Cardiac fibroblast (primary cell): ENCODE data around the gene TENT5A.
"Not testable (repeated sequence)": the region's sequence is repeated elsewhere in the genome, so short reads cannot be mapped to it uniquely, and the experiment has no call there.

Experiments
- DNase-seq, 2 donors: peaks; one replicate each; pipeline versions ENCODE4 v3.0.0 to v3.0.0-alpha.2; 2010; ENCODE audit warnings: low read depth in 2 of 2
- H3K4me3 ChIP-seq, 2 donors: replicated peaks in 1 of 2; 1 replicate in 1 of 2; 2 replicates in 1 of 2; pipeline ENCODE4 v1.5.1; 2011; ENCODE audit warnings: low read depth in 2 of 2, low read length in 2 of 2, mild to moderate bottlenecking in 2 of 2, moderate library complexity in 1 of 2
- CTCF ChIP-seq: IDR thresholded peaks from one replicate; pipeline ENCODE4 v1.5.1; 2011; ENCODE audit warnings: low read depth, mild to moderate bottlenecking, low read length, inconsistent platforms

TENT5A gene

GRCh38 chr6:81787313-81788068 lies 35.0 kb upstream of the TENT5A start:
- no peak overlapping the region for H3K4me3 ChIP-seq
- peak; percentile 55 to 56 for DNase-seq
- TF ChIP-seq CTCF: no peak

GRCh38 chr6:81786150-81786549 lies 33.7 kb upstream of the TENT5A start:
- no peak for TF ChIP-seq CTCF
- DNase-seq: no peak
- H3K4me3 ChIP-seq: no peak overlapping the region

DNA sequence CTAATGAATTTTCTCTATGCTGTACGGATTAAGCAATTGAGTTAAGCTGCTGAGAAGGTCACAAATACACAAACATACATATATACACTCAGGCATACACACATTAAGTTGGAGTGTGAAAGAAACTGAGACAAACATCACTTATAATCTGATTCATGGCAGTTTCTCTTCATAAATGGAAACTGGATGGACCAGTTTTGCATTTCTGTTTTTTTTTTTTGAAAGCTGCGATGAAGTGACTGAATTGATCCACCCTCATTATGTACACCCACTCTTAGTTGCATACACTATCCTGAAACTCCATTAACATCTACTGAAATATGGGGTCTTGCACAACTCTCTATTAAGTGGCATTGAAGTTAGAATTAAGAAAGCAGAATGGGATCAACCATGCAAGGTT lies 32.9 kb upstream of the TENT5A start:
- DNase-seq: no peak
- H3K4me3 ChIP-seq: no peak overlapping the region
- no peak for TF ChIP-seq CTCF

GRCh38 chr6:81783893-81784292 lies 31.4 kb upstream of the TENT5A start:
- H3K4me3 ChIP-seq: no peak overlapping the region
- no peak for DNase-seq
- no peak for TF ChIP-seq CTCF

GRCh38 chr6:81781624-81782023 lies 29.1 kb upstream of the TENT5A start:
- no peak overlapping the region for H3K4me3 ChIP-seq
- no peak for TF ChIP-seq CTCF
- no peak for DNase-seq

- H3K4me3 ChIP-seq: no peak overlapping the region
- DNase-seq: no peak
- no peak for TF ChIP-seq CTCF
Measured at GRCh38 chr6:81777586-81778268, 25.2 kb upstream of the TENT5A start.

DNA sequence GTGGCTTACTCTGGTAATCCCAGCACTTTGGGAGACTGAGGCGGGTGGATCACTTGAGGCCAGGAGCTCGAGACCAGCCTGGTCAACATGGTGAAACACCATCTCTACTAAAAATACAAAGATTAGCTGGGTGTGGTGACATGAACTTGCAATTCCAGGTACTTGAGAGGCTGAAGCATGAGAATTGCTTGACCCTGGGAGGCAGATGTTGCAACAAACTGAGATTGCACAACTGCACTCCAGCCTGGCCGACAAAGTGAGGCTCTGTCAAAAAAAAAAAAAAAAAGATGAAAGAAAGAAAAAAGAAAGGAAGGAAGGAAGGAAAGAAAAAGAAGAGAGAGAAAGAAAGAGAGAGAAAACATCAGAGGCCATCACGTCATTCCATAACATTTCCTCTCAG lies 23.7 kb upstream of the TENT5A start:
- H3K4me3 ChIP-seq: not testable (repeated sequence)
- peak; percentile 42 to 49 for DNase-seq
